ENCODE results near the gene VPS9D1. TPM values are rescaled to one million over a fixed set of nuclear protein-coding genes. Genes with fewer than 3 reads are reported as not detected.

Gene VPS9D1
- total and polyA plus RNA-seq, 10 of the 15 experiments (the other 5 are each of a cell fraction or from before 2014, with no cell fraction given): 0.65 to 4.2 (median 1.1) TPM

GRCh38 chr16:89729863-89730593, 9.3 kb upstream of the VPS9D1 start:
- BruUV-seq (replicated peaks): no TSS peak
- H3K27ac ChIP-seq (ENCODE audit: control insufficient read depth, insufficient read depth): no peak overlapping the region
- ChIA-PET RAD21 (ENCODE audit: unreplicated experiment) (no interaction called here), SMC1A (ENCODE audit: uncharacterized antibody, unreplicated experiment) (no interaction called here), CTCF (no interaction called here), POLR2A (interaction anchor here (0.9 kb wide), 1 partner anchor 31 kb away, joined by 4 read pairs; no protein-coding TSS in a partner anchor)
- no peak overlapping the region for H3K4me3 ChIP-seq
- H3K79me2 ChIP-seq (ENCODE audit: control insufficient read depth, insufficient read depth, low read length): no peaks in the 10 kb centered on the region
- peaks cover 15 to 21% of the 10 kb centered on the region in 2 experiments for H3K36me3 ChIP-seq (ENCODE audit: control insufficient read depth in 2 of 2, insufficient read depth in 2 of 2, low read length in 1 of 2)
- FAIRE-seq: no peak
- DNase-seq (ENCODE audit: low read depth, low spot score): no peak
- no peaks in the 10 kb centered on the region for H3K27me3 ChIP-seq (replicated peaks in 1 of 2; ENCODE audit: control insufficient read depth in 2 of 2, insufficient read depth in 2 of 2, low read length in 1 of 2)
- no peak overlapping the region for H3K4me2 ChIP-seq (ENCODE audit: control insufficient read depth, insufficient read depth)
- in situ Hi-C loops (cut with MboI): no loop called here
- TF ChIP-seq CBX3 (IDR thresholded peaks at IDR 0.05; ENCODE audit: borderline replicate concordance, low read depth) (no peak), POLR2AphosphoS5 (IDR thresholded peaks at IDR 0.05; ENCODE audit: low read length) (no peak), ATF7 (IDR thresholded peaks at IDR 0.05; ENCODE audit: low read depth) (no peak), TCF12 (IDR thresholded peaks at IDR 0.05; ENCODE audit: low read depth, low read length) (no peak), CEBPB (IDR thresholded peaks at IDR 0.05; ENCODE audit: borderline replicate concordance in 1 of 2, low read depth in 2 of 2, low read length in 2 of 2) (no peak)
- H3K4me1 ChIP-seq (ENCODE audit: control insufficient read depth, insufficient read depth, low read length): no peaks in the 10 kb centered on the region
- no peak overlapping the region for H2AFZ ChIP-seq (ENCODE audit: control insufficient read depth, low read depth, low read length)
- intact Hi-C loops (cut with micrococcal nuclease; ENCODE audit: unreplicated experiment): no loop called here
- H3K9me3 ChIP-seq (replicated peaks; ENCODE audit: control insufficient read depth, insufficient read depth, low read length): no peaks in the 10 kb centered on the region; the same call in 2 of the 3 replicates
- no peaks in the 10 kb centered on the region for H4K20me1 ChIP-seq (ENCODE audit: control insufficient read depth, insufficient read depth)
- H3K9ac ChIP-seq (ENCODE audit: control insufficient read depth, insufficient read depth, low read length): no peak overlapping the region
- no peak for ATAC-seq
- whole genome bisulfite sequencing (ENCODE audit: insufficient coverage, insufficient replicate concordance, low lambda C conversion rate, missing lambda C conversion rate): 88% methylated on average over 14 of the region's 14 CpGs

DNA sequence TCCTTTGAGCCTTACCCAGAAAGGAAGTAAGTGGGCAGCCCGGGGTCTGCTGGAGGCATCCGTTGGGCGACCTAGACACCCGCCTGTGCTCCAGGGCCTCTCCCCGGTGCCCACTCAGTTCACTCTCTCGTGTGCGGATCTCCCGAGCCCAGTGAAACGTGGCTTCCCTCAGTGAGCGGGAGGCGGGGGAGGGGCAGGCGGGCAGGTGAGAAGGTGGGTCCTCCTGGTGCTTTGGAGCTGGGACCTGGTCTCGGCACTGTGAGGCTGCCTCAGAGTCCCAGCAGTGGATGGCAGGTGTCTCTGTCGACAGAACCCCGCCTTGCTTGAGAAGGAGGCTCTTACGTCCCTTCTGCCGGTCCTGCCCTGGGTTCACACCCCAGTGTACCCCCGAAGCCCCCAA, 8.6 kb upstream of the VPS9D1 start:
- no peak for TF ChIP-seq ATF7 (IDR thresholded peaks at IDR 0.05; ENCODE audit: low read depth)
- no peaks in the 10 kb centered on the region for H3K4me1 ChIP-seq (ENCODE audit: control insufficient read depth, insufficient read depth, low read length)
- no peak overlapping the region for H2AFZ ChIP-seq (ENCODE audit: control insufficient read depth, low read depth, low read length)
- 90% methylated on average over 16 of the region's 18 CpGs for WGBS (ENCODE audit: insufficient coverage, insufficient replicate concordance, low lambda C conversion rate, missing lambda C conversion rate)
- ATAC-seq (no peak), DNase-seq (ENCODE audit: low read depth, low spot score) (no peak), FAIRE-seq (no peak)
- in situ Hi-C loops (cut with MboI) (no loop called here), intact Hi-C loops (cut with micrococcal nuclease; ENCODE audit: unreplicated experiment) (no loop called here)
- SMC1A ChIA-PET (ENCODE audit: uncharacterized antibody, unreplicated experiment): no interaction called here
- RAD21 ChIA-PET (ENCODE audit: unreplicated experiment): no interaction called here
- peaks cover 14 to 21% of the 10 kb centered on the region in 2 experiments for H3K36me3 ChIP-seq (ENCODE audit: control insufficient read depth in 2 of 2, insufficient read depth in 2 of 2, low read length in 1 of 2)
- no peaks in the 10 kb centered on the region; the same call in none of the 2 replicates for H3K79me2 ChIP-seq (ENCODE audit: control insufficient read depth, insufficient read depth, low read length)
- no peaks in the 10 kb centered on the region for H3K27me3 ChIP-seq (replicated peaks in 1 of 2; ENCODE audit: control insufficient read depth in 2 of 2, insufficient read depth in 2 of 2, low read length in 1 of 2)
- no peaks in the 10 kb centered on the region for H3K9me3 ChIP-seq (replicated peaks; ENCODE audit: control insufficient read depth, insufficient read depth, low read length)
- no peak overlapping the region for H3K4me3 ChIP-seq
- no TSS peak for BruUV-seq (replicated peaks)
- H3K27ac ChIP-seq (ENCODE audit: control insufficient read depth, insufficient read depth): no peak overlapping the region
- no peak overlapping the region for H3K9ac ChIP-seq (ENCODE audit: control insufficient read depth, insufficient read depth, low read length)
- POLR2A ChIA-PET: interaction anchor here (0.9 kb wide), 1 partner anchor 32 kb away, joined by 4 read pairs; no protein-coding TSS in a partner anchor
- H4K20me1 ChIP-seq (ENCODE audit: control insufficient read depth, insufficient read depth): no peaks in the 10 kb centered on the region
- no peak overlapping the region for H3K4me2 ChIP-seq (ENCODE audit: control insufficient read depth, insufficient read depth)
- CTCF ChIA-PET: no interaction called here

All from GM12878 (cell line).